CD4-positive, alpha-beta T cell treated with Interferon alpha-2 for 1 hour (primary cell): Measurements from ENCODE around the gene PSTPIP1.

Experiments used
- DNase-seq, 2 donors: peaks; one replicate each; pipeline ENCODE4 v3.0.0-alpha.2; 2020 to 2022

The PSTPIP1 gene

DNA sequence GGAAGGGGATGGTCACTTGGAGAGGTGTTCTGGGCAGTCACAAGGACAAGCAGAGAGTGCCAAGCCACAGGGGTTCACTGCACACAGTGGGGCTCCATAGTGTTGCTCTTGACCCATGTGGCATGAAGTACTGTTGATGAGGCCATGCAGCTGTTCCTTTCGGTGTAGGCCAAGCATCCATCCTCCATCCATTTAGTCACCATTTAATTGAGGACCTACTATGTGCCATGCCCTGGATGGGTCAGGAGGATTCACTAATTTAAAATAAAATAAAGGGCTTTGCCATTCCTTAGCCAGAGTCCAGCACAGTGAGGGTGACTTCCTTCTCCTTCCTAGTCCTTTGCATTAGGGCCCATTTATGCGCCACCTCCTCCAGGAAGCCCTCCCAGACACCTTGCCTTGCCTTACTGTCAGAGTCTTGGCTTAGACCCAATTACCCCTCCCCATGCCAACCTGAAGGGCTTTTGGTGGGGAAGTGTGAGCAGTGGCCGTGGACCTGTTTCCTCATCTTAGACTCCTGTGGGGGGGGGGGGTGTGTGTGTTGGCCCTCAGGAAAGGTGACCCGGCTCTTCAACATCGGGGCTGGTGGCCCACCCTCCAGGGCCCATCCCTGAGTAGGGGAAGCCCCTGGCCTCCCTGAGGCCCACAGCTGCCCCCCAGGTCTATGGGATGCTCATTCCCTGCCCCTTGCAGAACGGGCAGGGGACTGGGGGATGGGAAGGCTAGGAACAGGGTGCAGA, 25.6 kb downstream of the PSTPIP1 start:
- DNase-seq = no peak

DNA sequence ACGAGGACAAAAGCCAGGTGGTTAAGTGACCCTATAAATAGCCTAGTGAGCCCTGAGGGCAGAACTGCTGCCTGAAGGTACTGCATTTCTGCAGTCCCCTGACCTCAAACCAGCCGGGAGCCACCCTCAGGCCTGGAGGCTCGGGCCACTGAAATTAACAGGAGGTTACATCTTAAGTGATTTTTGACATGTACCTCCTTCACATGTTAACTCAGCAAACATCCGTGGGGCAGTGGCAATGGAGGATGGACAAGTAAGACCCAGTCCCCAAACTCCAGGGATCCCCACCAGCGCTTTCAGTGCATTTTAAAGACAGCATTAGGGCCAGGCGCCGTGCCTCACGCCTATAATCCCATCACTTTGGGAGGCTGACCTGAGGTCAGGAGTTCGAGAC, 26.2 kb downstream of the PSTPIP1 start:
- no peak for DNase-seq

DNA sequence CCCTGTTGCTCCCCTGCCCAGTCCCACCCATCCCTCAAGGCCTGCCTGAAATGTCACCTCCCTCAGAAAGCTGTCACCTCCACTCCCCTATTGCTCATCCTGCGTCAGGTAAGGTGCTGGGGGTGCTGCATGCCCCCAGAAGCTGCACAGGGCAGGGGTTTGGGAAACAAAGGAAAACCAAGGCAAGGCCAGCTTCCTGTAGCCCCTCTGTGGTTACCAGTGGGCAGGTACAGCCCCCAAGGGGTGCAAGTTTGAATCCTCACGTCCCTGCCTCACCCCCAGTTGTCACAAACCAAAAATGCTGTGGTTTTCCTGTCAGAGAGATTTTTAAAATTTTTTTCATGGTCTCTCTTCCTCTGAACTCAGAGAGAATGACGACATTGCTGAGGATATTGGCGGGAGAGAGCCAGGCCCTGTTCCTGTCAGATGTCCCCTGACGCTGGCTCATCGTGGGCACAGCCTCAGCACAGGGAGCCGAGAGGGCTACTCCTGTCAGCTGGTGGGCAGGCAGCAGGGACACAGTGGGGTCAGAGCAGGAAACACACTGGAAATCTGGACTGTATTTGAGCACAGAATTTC, 27.0 kb downstream of the PSTPIP1 start:
- peak; percentile 22 to 72 for DNase-seq

DNA sequence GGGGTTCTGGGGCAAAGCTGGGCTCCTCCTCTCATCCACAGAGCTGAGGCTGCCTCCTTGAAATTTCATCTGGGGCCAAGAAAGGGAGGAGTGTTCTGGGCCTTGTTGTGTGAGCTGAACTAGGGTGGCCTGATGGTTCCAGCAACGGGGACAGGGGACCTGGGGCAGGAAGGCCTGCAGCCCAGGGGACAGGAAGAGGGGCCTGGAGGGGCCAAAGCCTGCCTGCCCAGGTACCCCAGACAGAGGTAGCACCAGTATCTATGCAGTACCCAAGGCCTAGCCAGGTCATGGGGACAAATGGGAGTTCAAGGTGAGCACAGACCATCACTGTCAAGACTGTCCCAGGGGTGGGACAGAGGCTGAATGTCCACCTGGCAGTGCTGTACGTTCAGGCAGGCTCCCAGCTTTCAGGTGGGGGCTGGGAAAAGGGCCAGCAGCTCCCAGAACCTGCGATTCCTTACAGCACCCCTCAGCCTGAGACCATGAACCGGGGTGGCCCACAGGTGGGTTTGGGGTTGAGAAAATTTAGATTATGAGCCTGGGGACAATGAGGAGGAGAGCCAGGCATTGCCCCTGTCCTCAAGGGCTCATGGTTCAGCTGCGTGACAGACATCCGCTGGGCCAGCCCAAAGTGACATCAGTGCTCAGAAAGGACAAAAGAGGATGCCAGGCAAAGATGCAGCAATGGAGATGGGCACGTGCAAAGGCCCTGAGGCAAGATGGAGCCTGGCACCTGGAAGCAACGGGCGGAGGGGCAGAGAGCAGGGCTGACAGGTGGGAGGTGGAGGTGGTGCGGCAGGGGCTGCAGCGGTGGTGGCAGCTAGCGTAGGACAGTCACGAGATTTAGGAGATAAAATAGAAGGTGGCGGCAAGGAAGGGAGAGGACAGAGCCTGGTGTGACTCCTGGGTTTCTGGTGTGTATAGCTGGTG, 28.0 kb downstream of the PSTPIP1 start:
- DNase-seq = no peak

DNA sequence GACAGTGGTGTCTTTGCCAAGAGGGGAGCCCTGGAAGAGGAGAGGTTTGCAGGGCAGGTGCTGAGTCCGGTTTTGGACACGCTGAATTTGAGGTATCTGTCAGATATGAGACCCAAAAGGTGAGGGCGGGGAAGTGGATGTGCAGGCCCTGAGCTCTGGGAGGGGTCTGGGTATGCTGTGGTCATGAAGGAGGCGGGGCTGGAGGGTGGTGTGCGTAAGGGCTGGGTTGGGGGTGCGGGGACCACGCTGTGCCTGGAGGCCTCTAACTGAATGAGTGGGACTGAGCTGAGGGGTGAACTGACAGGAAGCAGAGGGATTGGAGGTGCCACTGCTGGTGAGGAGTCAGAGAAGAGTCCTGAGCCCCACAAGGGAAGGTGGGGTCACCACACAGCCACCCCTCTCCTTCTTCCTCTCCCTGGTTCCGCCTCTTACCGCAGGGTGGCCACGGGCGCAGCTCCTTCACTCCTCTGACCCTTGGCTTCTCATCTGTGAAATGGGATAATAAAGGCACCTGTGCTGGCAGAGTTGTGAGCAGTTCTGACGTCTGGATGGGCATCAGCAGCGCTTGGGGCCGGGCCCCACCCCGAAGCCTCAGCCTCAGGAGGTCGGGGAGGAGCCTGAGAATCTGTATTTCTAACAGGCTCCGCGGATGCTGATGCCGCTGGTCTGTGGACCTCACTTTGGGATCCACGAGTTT, 28.8 kb downstream of the PSTPIP1 start:
- DNase-seq = peak in 1 of 2 donors; percentile 19

DNA sequence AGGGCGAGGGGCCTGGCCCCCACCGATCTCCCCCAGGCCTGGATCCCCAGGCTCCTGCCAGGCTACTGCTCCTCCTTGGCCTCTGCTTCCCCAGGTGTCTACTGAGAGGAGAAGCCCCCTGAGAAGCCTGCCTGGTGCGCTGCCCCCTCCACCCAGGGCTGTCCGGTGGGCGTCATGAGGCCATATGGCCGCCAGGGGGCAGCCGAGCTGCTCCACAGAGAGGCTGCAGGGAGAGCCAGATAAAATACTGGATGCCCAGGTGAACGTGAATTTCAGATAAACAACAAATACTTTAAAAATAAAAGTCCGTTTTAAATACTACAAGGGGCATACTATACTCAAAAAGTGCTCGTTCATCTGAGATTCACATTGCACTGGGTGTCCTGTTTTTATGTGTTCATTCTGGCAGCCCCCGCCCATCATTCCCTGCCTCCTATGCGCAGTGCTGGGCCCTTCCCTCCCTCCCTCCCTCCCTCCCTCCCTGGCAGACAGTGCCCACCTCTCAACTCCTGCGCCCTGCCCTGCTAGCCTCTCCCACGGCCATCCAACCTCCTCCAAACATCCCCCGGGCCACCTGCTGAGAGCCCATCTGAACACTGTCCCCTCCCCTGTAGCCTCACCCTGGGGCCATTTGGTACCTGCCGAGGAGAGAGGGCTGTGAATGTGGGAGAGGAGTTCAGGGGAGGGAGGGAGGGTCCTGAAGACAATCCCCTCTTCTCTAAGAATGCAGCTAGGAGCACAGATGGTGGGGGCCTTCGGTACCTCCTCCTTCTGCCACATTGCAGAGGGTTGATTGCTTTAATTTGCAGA, 29.6 kb downstream of the PSTPIP1 start:
- DNase-seq = peak; percentile 56 to 71

DNA sequence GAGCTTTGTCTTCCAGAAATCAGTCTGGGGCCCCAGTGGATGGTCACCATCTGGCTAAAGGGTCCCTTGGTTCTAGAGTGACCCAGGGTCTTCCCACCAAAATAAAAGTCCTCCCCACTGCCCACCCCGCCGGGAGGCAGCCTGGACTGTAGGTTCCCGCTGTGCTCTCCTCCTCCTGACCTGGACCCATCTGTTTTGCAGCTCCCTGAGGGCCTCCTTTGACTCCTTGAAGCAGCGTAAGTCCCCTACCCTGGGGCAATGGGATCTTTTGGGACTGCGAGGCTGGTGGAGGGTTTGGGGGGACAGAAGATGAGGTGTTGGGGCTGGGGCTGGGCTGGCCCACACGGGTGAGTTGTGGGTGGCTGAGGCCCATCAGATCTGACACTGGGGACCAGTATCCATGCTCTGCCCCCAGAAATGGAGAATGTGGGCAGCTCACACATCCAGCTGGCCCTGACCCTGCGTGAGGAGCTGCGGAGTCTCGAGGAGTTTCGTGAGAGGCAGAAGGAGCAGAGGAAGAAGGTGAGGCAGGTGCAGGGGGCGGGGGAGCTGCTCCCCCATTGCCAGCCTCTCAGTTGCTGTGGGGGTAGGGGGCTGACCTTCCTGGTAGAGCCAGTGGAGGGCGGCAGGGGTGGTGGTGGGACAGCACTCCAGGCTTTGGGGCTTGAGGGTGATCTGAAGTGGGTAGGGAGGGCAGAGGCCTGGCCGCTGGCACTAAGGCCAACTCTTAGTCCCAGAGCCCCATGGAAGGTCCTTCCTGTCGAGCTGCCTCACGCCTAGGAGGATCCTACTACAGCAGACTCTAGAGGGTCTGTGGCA, 30.4 kb downstream of the PSTPIP1 start:
- no peak for DNase-seq

DNA sequence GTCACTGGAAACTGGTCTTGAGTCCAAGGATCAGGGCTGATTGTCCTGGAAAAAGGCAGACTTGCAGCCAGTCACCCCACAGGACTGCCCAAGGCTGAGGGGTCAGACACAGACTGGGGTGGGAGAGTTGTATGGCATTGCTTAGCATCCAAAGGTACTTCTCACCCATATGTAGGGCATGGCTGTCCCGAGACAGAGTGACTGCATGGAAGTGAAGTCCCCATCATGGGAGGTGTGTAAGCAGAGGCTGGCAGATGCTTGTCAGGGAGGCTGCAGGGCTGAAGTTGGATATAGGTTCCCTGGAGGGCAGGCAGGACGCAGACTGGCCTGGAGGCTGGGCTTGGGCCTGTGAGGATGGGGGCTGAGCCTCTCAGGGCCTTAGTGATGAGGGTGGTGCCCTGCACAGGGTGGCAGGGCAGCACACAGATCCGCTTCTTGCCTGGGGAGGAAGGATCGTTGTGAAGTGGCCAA, 31.1 kb downstream of the PSTPIP1 start:
- no peak for DNase-seq

DNA sequence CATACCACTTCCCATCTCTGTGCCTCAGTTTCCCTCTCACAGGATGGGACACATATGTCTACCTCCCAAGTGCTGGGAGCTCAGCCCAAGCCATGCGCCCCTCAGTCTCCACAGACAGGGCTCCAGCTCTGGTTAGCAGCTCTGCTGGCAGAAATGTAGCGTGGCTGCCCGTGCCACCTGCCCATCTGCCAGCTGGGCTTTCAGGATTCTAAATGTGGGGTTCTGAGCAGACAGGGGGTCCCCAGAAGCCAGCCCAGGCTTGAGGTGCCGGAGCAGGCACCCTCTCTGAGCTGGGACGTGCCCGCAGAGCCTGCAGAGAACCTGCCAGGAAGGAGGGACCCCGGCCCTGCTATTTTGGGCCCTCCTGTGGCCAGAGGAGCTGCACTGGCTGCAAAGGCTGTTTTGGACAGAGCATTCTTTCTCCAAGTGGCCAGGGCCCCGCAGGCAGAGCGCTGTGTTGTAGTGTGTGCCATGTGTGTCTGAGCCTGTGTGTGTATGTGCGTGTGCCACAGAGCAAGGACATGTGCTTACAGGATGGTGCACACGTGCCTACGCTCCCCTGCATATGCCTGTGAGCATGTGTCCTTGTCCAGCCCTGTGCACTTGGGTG, 31.7 kb downstream of the PSTPIP1 start:
- DNase-seq = peak in 1 of 2 donors; percentile 1

DNA sequence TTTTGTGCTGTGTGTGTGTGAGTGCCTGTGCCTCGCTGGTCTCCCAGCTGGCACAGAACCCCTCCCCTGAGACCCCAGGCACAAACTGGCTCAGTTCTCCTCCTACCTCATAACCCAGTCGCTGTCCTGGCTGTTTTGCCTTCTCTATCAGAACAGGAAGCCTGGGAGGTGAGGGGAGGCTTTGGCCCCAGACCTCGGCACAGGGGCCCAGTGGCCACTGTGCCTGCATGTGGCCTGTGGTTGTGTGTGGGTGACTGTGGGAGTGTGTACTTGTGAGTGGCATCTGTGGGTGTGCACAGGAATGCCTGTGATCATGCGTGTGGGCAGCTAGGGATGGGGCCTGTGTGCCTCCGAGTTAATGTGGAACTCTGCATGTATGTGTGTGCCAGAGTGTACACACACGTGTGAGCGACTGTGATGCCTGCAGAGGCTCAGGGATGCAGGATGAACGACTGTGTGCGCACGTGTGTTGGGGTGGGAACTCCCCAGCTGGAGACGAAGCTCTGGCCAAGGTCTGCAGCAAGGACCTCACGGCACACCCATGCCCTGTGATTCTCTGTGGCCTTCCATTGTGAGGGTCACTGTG, 32.3 kb downstream of the PSTPIP1 start:
- DNase-seq = peak in 1 of 2 donors; percentile 0

DNA sequence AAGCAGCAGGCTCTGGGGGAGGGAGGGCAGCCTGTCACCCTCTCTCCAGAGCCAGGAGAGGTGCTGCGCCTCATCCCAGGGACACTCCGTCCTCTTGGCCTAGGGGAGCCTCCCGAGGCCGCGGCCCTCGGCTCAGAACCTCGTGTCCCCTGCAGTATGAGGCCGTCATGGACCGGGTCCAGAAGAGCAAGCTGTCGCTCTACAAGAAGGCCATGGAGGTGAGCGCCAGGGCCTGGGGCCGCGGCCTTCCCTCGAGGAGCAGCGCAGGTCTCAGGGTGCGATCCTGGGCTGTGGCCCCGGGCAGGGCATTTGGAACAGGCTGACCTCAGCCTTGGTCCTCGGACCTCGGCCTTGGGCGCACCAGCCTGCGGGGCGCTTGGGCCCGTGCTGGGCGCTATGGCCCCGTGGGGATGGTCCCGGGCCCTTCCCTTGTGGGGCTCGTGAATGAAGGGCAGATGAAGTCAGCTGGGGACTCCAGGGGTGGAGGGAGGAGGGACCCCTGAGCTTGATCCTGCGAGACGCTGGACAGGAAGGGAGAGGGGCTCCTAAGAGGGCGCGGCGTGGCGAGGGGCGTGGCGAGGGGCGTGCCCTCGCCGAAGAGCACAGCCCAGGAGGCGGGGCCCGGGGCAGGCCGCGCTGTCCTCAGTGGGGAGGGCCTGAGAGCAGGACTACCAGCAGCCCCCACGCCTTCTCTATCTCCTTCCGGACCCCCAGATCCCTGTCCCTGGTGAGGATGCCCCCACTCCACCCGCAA, 32.9 kb downstream of the PSTPIP1 start:
- DNase-seq = peak in 1 of 2 donors; percentile 1

DNA sequence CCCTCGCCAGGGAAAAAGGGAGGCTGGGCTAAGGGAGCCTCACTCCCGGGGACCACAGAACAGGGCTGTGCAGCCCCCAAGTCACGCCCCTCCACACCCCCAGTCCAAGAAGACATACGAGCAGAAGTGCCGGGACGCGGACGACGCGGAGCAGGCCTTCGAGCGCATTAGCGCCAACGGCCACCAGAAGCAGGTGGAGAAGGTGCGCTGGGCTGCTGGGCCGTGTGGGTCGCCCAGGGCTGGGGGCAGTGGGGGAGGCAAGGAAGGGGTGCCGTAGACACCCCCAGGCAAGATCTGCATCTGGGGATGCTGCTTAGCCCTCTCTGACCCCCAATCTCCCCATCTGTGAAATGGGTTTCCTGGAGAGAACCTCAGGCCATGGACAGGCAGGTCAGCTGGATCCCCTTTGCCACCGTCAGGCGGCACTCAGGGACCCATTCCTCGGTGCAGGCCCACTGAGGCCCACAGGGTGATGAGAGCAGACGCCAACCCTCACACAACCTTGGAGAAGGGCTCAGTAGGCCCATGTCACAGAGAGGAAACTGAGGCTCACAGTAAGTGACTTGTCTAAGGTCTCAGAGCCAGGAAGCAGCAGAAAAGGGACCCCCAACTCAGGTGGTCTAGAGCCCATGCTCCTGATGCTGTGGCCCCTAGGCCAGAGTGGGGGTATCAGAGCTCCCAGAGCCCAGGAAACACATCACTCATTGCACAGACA, 33.7 kb downstream of the PSTPIP1 start:
- DNase-seq = peak in 1 of 2 donors; percentile 1

DNA sequence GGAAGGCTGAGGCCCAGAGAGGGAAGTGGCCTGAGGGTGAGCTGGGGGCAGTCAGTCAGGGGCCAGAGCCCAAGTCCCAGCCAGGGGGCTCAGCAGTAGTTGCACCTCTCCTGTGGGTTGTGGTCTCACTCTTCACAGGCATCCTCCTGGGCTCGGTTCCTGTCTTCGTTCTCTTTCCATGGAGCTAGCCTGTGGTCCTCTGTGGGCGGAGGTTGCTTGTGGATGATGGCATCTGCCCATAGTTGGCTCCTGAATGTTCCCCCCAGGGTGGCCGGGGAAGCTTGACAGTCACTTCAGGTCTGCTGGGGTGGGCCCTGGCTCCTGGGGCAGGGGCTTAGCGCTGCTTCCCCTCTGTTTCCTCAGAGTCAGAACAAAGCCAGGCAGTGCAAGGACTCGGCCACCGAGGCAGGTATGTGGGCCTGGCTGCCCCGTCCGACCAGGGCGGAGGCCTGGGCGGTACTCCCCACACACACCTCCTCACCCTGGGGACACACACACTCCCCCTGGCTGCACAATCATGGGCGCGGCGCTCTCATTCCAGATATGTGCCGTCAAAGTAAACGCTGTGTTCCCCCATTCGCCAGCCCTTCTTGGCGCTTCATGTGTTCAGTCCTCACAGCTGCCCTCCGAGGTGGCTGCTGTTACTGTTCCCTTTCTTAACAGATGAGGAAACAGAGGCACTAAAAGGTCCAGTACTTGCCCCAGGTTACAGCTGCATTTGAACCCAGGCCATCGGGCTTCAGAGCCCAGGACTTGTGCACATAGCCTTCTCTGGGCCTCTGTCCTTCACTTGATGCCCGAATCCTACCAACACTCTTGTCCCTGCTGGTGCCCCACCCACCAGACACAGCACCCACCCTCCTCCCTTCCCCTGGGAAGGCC, 34.5 kb downstream of the PSTPIP1 start:
- DNase-seq = peak in 1 of 2 donors; percentile 0

DNA sequence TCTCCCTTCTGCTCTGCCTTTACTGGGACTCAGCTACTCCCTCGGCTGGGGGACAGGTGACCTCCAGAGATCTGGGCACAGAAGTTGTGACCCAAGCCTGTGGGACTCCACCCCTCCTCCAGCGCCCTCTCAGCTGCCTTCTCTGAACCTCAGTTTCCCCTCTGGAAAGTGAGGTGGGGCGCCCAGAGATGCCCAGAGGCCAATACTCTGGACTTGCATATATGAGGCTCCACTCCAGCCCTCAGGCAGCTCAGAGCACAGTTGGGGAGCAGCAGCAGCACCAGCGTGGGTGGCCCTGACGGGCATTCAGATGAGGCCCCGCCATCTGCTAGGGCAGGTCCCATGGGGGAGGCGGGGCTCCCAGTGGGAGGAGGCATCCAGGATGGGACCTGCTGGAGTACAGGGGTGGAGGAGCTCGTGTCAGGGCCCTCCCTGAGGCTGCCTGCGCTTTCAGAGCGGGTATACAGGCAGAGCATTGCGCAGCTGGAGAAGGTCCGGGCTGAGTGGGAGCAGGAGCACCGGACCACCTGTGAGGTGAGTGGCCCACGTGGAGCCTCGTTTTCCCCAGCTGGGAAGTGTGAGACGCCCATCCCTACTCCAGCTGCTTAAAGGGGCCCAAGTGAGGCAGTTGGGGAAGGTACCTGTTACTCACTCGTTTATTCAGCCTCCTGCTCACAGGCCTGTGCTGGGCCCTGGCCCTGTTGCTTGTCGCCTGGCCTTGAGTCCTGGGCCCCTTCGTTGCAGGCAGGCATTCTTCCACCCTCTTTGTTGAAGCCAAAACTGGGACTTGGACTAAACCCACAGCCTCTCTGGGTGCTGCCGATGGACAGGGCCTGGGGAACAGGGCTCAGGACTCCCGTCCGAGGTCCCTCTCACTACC, 35.4 kb downstream of the PSTPIP1 start:
- peak in 1 of 2 donors; percentile 1 for DNase-seq

DNA sequence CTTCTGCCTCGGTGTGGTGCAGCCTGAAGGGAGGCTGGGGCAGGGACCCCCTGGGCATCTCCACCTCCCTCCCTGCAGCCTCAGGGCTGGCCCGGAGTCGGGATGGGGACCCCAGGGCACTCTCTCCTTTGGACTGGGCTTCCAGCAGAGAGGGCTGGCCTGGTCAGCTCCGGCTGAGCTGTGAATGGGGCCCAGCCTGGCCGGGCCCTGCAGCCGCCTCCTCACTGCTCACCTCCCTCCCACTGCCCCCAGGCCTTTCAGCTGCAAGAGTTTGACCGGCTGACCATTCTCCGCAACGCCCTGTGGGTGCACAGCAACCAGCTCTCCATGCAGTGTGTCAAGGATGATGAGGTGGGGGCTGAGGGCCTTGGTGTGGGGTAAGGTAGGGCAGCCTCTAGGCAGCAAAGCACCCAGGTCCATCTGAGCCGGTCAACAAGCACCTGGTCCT, 36.0 kb downstream of the PSTPIP1 start:
- no peak for DNase-seq

DNA sequence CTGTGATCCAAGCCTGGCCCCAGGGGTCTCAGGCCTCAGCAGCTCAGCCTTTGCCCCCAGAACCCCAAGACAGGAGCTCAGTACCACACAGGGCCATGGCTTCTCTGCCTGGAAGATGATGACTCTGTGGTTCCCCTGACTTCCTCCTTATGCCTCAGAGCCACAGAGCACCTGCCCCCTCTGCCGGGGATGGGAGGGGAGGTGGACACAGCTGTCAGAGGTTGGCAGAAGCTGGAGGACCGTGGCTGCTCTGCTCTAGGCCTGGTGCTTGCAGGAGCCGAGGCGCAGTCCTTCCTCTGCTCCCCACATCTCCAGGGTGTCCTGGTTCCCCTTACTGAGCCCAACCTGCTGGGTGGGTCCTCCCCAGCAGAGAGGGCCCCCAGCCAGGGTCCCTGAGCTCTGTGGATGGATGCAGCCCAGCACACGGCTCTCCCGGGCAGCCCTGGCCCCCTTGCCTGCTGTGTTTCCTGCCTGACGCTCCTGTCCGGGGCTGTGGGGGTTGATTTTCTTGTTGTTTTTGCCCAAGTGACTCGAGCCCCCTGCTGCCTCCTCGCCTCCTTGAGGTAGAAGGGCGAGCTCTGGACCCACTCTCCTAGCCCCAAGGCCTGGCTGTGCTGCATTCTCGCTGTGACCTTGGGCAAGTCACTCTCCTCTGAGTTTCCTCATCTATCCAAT, 36.6 kb downstream of the PSTPIP1 start:
- DNase-seq = peak; percentile 28 to 51
